WTC11 (cell line): Measurements from ENCODE around the gene PHRF1. TPM values are rescaled to one million over a fixed set of nuclear protein-coding genes. Genes with fewer than 3 reads are reported as not detected.

Experiments
- ATAC-seq: fragments of 200-7000 bp; cut with Tn5 transposase; 2 replicates; pipeline ENCODE4 v1.10.0; 2021; ENCODE audit warnings: mild to moderate bottlenecking, moderate library complexity
- CTCF ChIA-PET: fragments of 300-600 bp; sonication (Branson Sonifier 250); formaldehyde crosslinking; loops from one replicate; lab custom pipeline; 2021; ENCODE audit warnings: antibody characterized with exemption; lab: Charles Lee
- POLR2A ChIA-PET: fragments of 350-600 bp; sonication (Branson Sonifier 250); formaldehyde crosslinking; loops from one replicate; lab custom pipeline; 2021; ENCODE audit warnings: antibody characterized with exemption; lab: Charles Lee
- DNase-seq: peaks from one replicate; pipeline ENCODE4 v3.0.0; 2021; ENCODE audit warnings: low spot score
- H3K27ac Mint-ChIP-seq: 2 replicates; pipeline ENCODE4 v1.8.0; 2021; ENCODE audit warnings: mixed read lengths
- H3K27me3 Mint-ChIP-seq: 2 replicates; pipeline ENCODE4 v1.8.0; 2021; ENCODE audit warnings: low read depth, mild to moderate bottlenecking, moderate library complexity, mixed read lengths
- H3K36me3 Mint-ChIP-seq: 2 replicates; pipeline ENCODE4 v1.8.0; 2021; ENCODE audit warnings: mixed read lengths
- H3K4me1 Mint-ChIP-seq: 2 replicates; pipeline ENCODE4 v1.8.0; 2022; ENCODE audit warnings: mixed read lengths
- H3K4me3 Mint-ChIP-seq: 2 replicates; pipeline ENCODE4 v1.8.0; 2021; ENCODE audit warnings: mild to moderate bottlenecking, moderate library complexity, mixed read lengths
- H3K9me3 Mint-ChIP-seq: 2 replicates; pipeline ENCODE4 v1.8.0; 2021; ENCODE audit warnings: mixed read lengths
- AR ChIP-seq: fragments of 250-450 bp; sonication (Bioruptor Pico); IDR thresholded peaks from 2 replicates; pipeline ENCODE4 v1.9.0; 2021; ENCODE audit warnings: mild to moderate bottlenecking
- ATF6 ChIP-seq: sonication (generic); formaldehyde crosslinking; IDR thresholded peaks from 2 replicates; pipeline ENCODE4 v1.8.1; 2023; ENCODE audit warnings: mild to moderate bottlenecking, missing genetic modification reagents
- CTCF ChIP-seq: fragments of 200-600 bp; IDR thresholded peaks from 2 replicates; pipeline ENCODE4 v1.8.0; 2022; ENCODE audit warnings: antibody characterized with exemption
- PREB ChIP-seq: sonication (generic); formaldehyde crosslinking; IDR thresholded peaks from 2 replicates; pipeline ENCODE4 v1.8.1; 2022; ENCODE audit warnings: mild to moderate bottlenecking, missing genetic modification reagents, moderate library complexity, borderline replicate concordance
- SMAD4 ChIP-seq: sonication (generic); formaldehyde crosslinking; IDR thresholded peaks from 2 replicates; pipeline ENCODE4 v1.8.0; 2022; ENCODE audit warnings: mild to moderate bottlenecking, missing genetic modification reagents
- TEAD1 ChIP-seq: sonication (generic); formaldehyde crosslinking; IDR thresholded peaks from 2 replicates; pipeline ENCODE4 v1.8.0; 2022; ENCODE audit warnings: mild to moderate bottlenecking, missing genetic modification reagents
- USF1 ChIP-seq: sonication (generic); formaldehyde crosslinking; IDR thresholded peaks from 2 replicates; pipeline ENCODE4 v1.8.0; 2022; ENCODE audit warnings: mild to moderate bottlenecking, missing genetic modification reagents
- ZBTB21 ChIP-seq: sonication (generic); formaldehyde crosslinking; IDR thresholded peaks from 2 replicates; pipeline ENCODE4 v1.8.1; 2023; ENCODE audit warnings: mild to moderate bottlenecking, missing genetic modification reagents, borderline replicate concordance
- ZNF121 ChIP-seq: sonication (generic); formaldehyde crosslinking; IDR thresholded peaks from 2 replicates; pipeline ENCODE4 v1.8.0; 2023; ENCODE audit warnings: missing genetic modification reagents
- ZNF219 ChIP-seq: sonication (generic); formaldehyde crosslinking; IDR thresholded peaks from 2 replicates; pipeline ENCODE4 v1.8.0; 2023; ENCODE audit warnings: missing genetic modification reagents, mild to moderate bottlenecking, borderline replicate concordance
- ZNF232 ChIP-seq: sonication (generic); formaldehyde crosslinking; IDR thresholded peaks from 2 replicates; pipeline ENCODE4 v1.8.0; 2022; ENCODE audit warnings: mild to moderate bottlenecking, missing genetic modification reagents
- ZNF281 ChIP-seq: sonication (generic); formaldehyde crosslinking; IDR thresholded peaks from 2 replicates; pipeline ENCODE4 v1.8.0; 2023; ENCODE audit warnings: mild to moderate bottlenecking, missing genetic modification reagents
- ZNF532 ChIP-seq: fragments of 250-450 bp; sonication (Bioruptor Pico); IDR thresholded peaks from 2 replicates; pipeline ENCODE4 v1.9.0; 2021; ENCODE audit warnings: mild to moderate bottlenecking, borderline replicate concordance
- ZNF671 ChIP-seq: fragments of 250-450 bp; sonication (Bioruptor Pico); IDR thresholded peaks from 2 replicates; pipeline ENCODE4 v1.8.0; 2021; ENCODE audit warnings: mild to moderate bottlenecking
- ZSCAN18 ChIP-seq: fragments of 250-450 bp; sonication (Bioruptor Pico); IDR thresholded peaks from 2 replicates; pipeline ENCODE4 v2.1.2; 2022; ENCODE audit warnings: mild to moderate bottlenecking, moderate library complexity
- total RNA-seq: library from RNA; stranded (reverse); gene quantifications from 3 replicates; pipeline ENCODE4 v1.2.3, GENCODE V29; 2021

PHRF1 gene
- total RNA-seq, 1 experiment from 2014 or later = 46.9 TPM

- TF ChIP-seq ZNF532 (CRISPR knock-in tag) = no peak
- no peak for TF ChIP-seq ATF6 (CRISPR knock-in tag)
- no peak for TF ChIP-seq TEAD1 (CRISPR knock-in tag)
Measured at GRCh38 chr11:635945-636510, 59.8 kb downstream of the PHRF1 start (continued).

- CTCF ChIA-PET = interaction anchor here (0.8 kb wide), 1 partner anchor 91 kb away, joined by 4 read pairs; no protein-coding TSS in a partner anchor
- Mint-ChIP-seq H3K36me3 (no peaks in the 10 kb centered on the region), H3K4me1 (peaks cover 21% of the 10 kb centered on the region), H3K27me3 (peaks cover 53% of the 10 kb centered on the region), H3K27ac (no peak within 1 kb of the TSS), H3K4me3 (peak within 1 kb of the TSS; percentile 67), H3K9me3 (no peaks in the 10 kb centered on the region)
- ATAC-seq (peak; percentile 28), DNase-seq (peak; percentile 48)
- POLR2A ChIA-PET = interaction anchor here (0.5 kb wide), 1 partner anchor 73 kb away, joined by 3 read pairs; no protein-coding TSS in a partner anchor
- TF ChIP-seq PREB (CRISPR knock-in tag) = no peak
- no peak for TF ChIP-seq ZNF281 (CRISPR knock-in tag)
- no peak for TF ChIP-seq AR (CRISPR knock-in tag)
- no peak for TF ChIP-seq ZNF219 (CRISPR knock-in tag)
- no peak for TF ChIP-seq ZNF671 (CRISPR knock-in tag)
- TF ChIP-seq SMAD4 (CRISPR knock-in tag) = no peak
- peak; percentile 52; the same call in 1 of the 2 replicates for TF ChIP-seq ZBTB21 (CRISPR knock-in tag)
- peak; percentile 60; the same call in 1 of the 2 replicates for TF ChIP-seq ZNF121 (CRISPR knock-in tag)
- TF ChIP-seq CTCF = no peak
- no peak for TF ChIP-seq ZNF232 (CRISPR knock-in tag)
- TF ChIP-seq USF1 (CRISPR knock-in tag) = peak; percentile 41; the same call in 1 of the 2 replicates
- no peak for TF ChIP-seq ZSCAN18 (CRISPR knock-in tag)
Measured at GRCh38 chr11:636511-637332, 60.5 kb downstream of the PHRF1 start, which contains the start of gene DRD4. DRD4 (plus strand) TSS chr11:637269; CDS start chr11:637305, 36 bp downstream.
